Measurements from ENCODE around the gene YWHAE. TPM values are rescaled to one million over a fixed set of nuclear protein-coding genes. Genes with fewer than 3 reads are reported as not detected.

YWHAE gene
- total and polyA plus RNA-seq, 9 donors: 288 to 589 (median 452) TPM

- no peak overlapping the region for H3K4me3 ChIP-seq
- intact Hi-C loops (cut with DNase I): no loop called here
Observed at GRCh38 chr17:1340371-1340770, 59.7 kb downstream of the YWHAE start.

GRCh38 chr17:1331708-1332107 lies 68.3 kb downstream of the YWHAE start:
- Histone ChIP-seq H3K36me3 (no peaks in the 10 kb centered on the region), H3K9me3 (no peaks in the 10 kb centered on the region), H3K27me3 (no peaks in the 10 kb centered on the region), H3K27ac (no peak overlapping the region), H3K4me1 (ENCODE audit: insufficient read depth) (no peaks in the 10 kb centered on the region), H3K4me3 (no peak overlapping the region)
- intact Hi-C loops (cut with DNase I): loop anchor here in 2 of 4 donors (5.0 to 10.0 kb wide), 2 partner anchors 47 to 74 kb away; no protein-coding TSS in a partner anchor
- peak in 1 of 5 donors; percentile 16 for DNase-seq
- TF ChIP-seq CTCF (IDR thresholded peaks at IDR 0.05): no peak
- WGBS, 3 donors: 67 to 73% (median 71%) methylated on average over 8 of the region's 8 CpGs

More at GRCh38 chr17:1340371-1340770, 59.7 kb downstream of the YWHAE start:
- no peaks in the 10 kb centered on the region for H3K4me1 ChIP-seq (ENCODE audit: insufficient read depth)
- H3K36me3 ChIP-seq: no peaks in the 10 kb centered on the region
- H3K27ac ChIP-seq: no peak overlapping the region
- WGBS, 3 donors: 93 to 94% (median 93%) methylated on average over 11 of the region's 11 CpGs
- H3K27me3 ChIP-seq: no peaks in the 10 kb centered on the region
- DNase-seq: no peak
- TF ChIP-seq CTCF (IDR thresholded peaks at IDR 0.05): no peak
- TF ChIP-seq POLR2A (IDR thresholded peaks at IDR 0.05): no peak
- no peak for TF ChIP-seq EP300 (IDR thresholded peaks at IDR 0.05)
- no peaks in the 10 kb centered on the region for H3K9me3 ChIP-seq

GRCh38 chr17:1329745-1330343 lies 70.2 kb downstream of the YWHAE start:
- DNase-seq: peak in 1 of 5 donors; percentile 3
- intact Hi-C loops (cut with DNase I): loop anchor here in 3 of 4 donors (5.0 to 10.0 kb wide), 3 partner anchors 38 to 73 kb away; no protein-coding TSS in a partner anchor
- 56 to 66% (median 60%) methylated on average over 12 of the region's 12 CpGs for WGBS, 3 donors
- no peaks in the 10 kb centered on the region for H3K9me3 ChIP-seq
- H3K27ac ChIP-seq: no peak overlapping the region
- no peaks in the 10 kb centered on the region for H3K36me3 ChIP-seq
- H3K4me3 ChIP-seq: no peak overlapping the region
- TF ChIP-seq EP300 (IDR thresholded peaks at IDR 0.05): no peak
- TF ChIP-seq POLR2A (IDR thresholded peaks at IDR 0.05): no peak
- no peak for TF ChIP-seq CTCF (IDR thresholded peaks at IDR 0.05)
- H3K27me3 ChIP-seq: no peaks in the 10 kb centered on the region
- H3K4me1 ChIP-seq (ENCODE audit: insufficient read depth): no peaks in the 10 kb centered on the region

- Histone ChIP-seq H3K4me3 (no peak overlapping the region), H3K27ac (no peak overlapping the region), H3K36me3 (no peaks in the 10 kb centered on the region), H3K4me1 (ENCODE audit: insufficient read depth) (no peaks in the 10 kb centered on the region), H3K27me3 (no peaks in the 10 kb centered on the region), H3K9me3 (no peaks in the 10 kb centered on the region)
- intact Hi-C loops (cut with DNase I): loop anchor here in 1 of 4 donors (5.0 kb wide), 1 partner anchor 36 kb away; no protein-coding TSS in a partner anchor
- TF ChIP-seq CTCF (IDR thresholded peaks at IDR 0.05): no peak
- TF ChIP-seq POLR2A (IDR thresholded peaks at IDR 0.05): no peak
- TF ChIP-seq EP300 (IDR thresholded peaks at IDR 0.05): no peak
- 71 to 76% (median 74%) methylated on average over 7 of the region's 7 CpGs for WGBS, 3 donors
- DNase-seq: peak in 1 of 5 donors; percentile 3
Observed at GRCh38 chr17:1328437-1328836, 71.6 kb downstream of the YWHAE start.

All from ovary (tissue), 9 donors.